GM13977 (cell line): ENCODE measurements around the gene ARHGAP15.

Experiments
- DNase-seq: peaks from one replicate; pipeline ENCODE4 v3.0.0; 2012; ENCODE audit warnings: low spot score
- in situ Hi-C: fragments of 300-500 bp; cut with MboI; formaldehyde crosslinking; loops from one replicate; pipeline ENCODE4 v1.12.0; 2022; ENCODE audit warnings: low sequenced_read_pairs, low pct_unique_long_range_greater_than_20kb, mixed read lengths, inconsistent platforms; ENCODE audit not compliant: unreplicated experiment
- TF ChIP-seq, protein P1 (sequence below): IDR thresholded peaks from 2 replicates; pipeline ENCODE4 v1.5.1; 2012; ENCODE audit warnings: mild to moderate bottlenecking, control low read depth; ENCODE audit not compliant: insufficient read depth; ENCODE audit errors: extremely low read depth, missing control alignments

Gene ARHGAP15

DNA sequence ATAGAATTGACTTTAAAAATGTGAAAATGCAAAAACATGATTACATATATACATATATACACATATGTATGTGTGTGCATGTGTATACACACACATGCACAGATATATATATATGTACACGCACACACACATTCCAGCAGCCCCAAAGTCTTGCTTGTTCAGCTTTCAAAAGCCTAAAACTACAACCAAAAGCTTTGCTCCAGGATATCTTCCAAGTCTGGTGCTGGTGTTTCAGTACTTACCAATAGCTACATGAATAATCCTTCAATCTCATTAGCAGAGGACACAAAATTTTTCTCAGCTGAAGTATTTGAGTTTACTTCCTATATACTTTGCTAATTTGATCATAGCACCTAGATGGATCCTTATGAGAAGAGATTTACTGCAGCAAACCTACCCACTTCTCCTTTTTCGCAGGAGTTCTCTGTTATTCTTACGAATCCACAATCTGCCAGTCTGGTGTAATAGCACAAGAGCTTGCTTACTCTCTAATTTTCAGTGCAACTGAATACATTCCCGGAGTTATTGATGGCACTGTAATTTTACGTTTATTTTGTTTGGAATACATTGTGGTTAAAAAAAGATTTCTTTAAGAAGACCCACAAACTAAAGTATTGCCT lies 553.3 kb downstream of the ARHGAP15 start:
- in situ Hi-C loops: no loop called here
- TF ChIP-seq, protein P1, sequence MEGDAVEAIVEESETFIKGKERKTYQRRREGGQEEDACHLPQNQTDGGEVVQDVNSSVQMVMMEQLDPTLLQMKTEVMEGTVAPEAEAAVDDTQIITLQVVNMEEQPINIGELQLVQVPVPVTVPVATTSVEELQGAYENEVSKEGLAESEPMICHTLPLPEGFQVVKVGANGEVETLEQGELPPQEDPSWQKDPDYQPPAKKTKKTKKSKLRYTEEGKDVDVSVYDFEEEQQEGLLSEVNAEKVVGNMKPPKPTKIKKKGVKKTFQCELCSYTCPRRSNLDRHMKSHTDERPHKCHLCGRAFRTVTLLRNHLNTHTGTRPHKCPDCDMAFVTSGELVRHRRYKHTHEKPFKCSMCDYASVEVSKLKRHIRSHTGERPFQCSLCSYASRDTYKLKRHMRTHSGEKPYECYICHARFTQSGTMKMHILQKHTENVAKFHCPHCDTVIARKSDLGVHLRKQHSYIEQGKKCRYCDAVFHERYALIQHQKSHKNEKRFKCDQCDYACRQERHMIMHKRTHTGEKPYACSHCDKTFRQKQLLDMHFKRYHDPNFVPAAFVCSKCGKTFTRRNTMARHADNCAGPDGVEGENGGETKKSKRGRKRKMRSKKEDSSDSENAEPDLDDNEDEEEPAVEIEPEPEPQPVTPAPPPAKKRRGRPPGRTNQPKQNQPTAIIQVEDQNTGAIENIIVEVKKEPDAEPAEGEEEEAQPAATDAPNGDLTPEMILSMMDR: no peak
- DNase-seq: no peak

DNA sequence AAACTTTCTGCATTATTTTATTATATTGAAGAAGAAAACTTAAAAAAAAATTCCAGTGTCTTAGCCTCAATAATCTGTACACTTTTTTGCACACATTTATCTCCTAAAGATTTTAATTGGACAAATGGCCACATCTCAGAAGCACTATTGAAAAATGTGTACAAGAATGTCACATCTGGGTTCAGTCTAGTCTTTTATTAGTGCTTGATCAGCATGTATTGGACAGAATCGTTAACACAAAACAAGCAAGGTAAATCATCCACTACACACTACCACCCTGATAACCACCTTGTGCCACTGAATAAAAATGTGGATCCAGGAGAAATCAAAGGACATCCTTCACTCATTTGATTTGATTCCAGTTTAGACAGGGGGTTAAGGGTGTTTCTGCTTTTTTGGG lies 554.8 kb downstream of the ARHGAP15 start:
- TF ChIP-seq, protein P1: no peak
- in situ Hi-C loops: no loop called here
- DNase-seq: no peak

DNA sequence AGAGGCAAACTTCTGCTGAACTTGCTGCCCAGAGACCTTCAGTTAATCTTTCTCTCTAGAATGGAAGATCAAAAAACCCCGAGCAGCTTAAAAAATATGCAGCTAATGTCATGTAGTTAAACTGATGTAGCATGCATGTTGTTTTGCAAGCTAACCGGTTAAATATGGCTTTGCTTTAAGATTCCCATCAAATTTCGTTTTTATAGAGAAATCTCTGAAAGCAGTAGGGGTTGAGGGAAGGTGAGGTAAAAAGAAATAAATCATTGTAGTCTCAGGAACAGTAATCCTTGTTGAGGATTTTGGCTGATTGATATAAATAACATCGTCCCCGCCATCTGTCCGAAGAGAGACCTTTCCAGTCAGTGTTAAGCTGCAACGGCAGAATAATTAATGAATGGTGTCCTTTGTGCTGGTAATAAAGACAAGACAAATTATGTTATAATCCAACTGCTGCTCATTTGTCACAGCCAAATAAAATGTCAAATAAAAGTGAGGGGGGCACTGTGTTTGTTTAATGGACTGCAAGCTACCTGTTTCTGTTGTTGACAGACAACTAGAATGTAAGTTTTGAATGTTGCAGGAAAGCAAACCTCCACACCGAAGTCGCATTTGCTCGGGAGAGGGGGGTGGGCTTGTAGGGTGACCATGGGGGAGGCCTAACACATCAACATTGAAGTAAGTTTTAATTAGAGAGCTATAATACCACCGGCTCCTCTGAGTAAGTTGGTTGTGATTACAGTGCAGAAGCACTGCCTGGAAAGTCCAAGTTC lies 555.5 kb downstream of the ARHGAP15 start:
- TF ChIP-seq, protein P1: no peak
- DNase-seq: no peak
- in situ Hi-C loops: no loop called here

DNA sequence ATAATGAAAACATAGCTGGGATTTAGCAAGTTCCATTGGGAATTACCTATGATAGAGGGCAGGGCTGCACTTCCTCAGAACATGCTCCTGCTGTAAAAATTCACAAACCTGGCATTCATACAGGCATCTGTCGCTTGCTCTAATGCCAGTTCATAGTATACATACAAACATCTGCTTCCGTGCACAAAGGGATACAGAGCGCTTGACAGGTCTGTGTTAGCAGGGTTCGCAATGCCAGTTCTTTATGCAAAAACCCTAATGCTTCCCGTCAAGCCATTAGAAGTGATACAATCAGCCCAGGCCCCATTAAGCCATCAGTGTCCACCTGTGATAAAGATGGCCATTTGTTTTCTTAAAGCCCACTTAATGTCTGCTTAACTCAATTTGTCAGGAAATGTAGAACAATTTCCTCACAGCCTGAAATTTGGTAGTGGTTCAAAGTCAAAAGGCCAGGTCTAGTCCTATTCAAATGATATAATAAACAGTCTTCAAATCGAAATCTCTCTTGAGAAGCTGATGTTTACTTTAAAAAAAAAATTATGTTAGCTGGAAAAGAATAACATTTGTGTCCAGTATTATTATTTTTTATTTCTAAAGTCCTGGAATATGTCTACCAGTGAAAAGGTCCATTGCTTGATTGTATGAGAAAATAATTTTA lies 556.3 kb downstream of the ARHGAP15 start:
- in situ Hi-C loops: no loop called here
- DNase-seq: no peak
- TF ChIP-seq, protein P1: no peak

DNA sequence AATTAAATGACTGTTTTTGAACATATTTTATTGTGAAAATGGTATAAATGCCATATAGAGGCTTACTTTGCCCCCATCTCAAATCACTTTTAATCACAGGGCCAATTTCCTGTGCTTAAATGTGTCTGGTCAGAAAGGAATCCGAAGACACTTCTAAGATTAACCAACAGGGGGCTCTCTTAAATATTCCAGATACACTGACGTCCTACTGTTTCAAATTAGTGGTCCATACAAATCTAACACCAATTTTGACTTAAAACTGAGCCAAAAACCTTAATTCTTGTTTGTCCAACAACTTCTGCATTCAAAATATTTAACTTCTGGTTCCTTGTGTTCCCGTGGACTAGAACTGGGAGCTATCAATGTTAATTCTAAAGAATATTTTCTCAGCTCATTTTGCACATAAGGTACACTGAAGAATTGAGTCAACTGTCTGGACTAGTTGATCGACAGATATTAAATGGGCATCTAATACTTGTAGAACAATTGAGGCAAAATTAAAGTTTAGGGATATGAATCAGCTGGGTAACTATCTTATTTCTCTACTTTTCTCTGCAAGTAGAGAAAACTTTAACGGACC lies 557.5 kb downstream of the ARHGAP15 start:
- TF ChIP-seq, protein P1: peak; percentile 39
- in situ Hi-C loops: no loop called here
- DNase-seq: peak; percentile 15

DNA sequence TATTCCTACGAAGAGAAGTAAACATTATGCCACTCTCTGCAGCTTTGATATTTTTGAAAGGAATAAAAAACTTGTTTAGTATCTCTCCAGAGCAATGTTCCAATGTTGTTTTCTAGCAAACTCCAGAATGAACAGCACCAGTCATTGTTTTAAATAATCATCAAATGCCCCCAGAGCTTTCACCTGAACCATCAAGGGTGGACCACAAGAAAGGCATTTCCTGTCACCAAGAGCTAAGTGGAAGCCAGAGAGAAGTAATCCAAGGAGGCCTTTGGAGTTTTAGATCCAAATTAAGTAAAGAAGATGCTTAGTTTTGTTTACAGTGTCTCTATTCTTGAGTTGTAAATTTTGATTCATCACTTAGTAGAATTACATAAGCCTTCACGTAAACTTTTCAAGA lies 559.0 kb downstream of the ARHGAP15 start:
- in situ Hi-C loops: no loop called here
- no peak for DNase-seq
- TF ChIP-seq, protein P1: no peak
